ENCODE results near the gene CGN. TPM values are rescaled to one million over a fixed set of nuclear protein-coding genes. Genes with fewer than 3 reads are reported as not detected.

The CGN gene
- total RNA-seq, 1 donor from 2014 or later = 128 TPM

DNA sequence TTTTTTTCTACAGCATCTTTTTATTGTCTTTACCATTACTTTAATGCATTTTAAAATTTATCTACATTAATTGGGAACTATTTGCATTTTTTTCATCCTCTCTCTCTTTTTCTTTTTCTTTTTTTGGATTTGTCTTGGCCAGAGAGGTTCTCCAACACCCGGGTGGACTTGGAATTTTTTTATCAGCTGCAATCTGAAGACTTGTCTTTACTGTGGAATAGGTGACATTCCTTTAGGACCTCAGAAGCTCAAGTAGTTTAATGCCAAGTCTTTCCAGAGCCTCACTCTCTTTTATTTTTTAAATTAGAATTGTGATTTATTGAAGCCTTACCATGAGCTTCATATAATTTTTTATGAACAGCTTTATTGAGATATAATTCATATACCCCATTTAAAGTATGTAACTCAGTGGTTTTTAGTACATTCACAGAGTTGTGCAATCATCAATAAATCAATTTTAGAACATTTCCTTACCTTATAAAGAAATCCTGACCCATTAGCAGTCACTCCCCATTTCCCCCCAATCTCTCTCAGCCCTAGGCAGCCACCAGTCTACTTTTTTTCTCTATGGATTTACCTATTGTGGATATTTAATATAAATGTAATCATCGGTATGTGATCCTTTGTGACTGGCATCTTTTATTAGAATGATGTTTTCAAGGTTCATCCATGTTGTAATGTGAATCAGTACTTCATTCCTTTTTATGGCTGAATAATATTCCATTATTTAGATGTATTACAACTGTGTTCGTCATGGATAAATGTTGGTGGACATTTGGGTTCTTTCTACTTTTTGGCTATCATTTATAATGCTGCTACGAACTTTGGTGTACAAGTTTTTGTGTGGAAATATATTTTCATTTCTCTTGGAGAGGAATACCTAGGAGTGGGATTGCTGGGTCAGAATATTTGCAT lies 35.1 kb downstream of the CGN start:
- Mint-ChIP-seq H3K27me3 (no peaks in the 10 kb centered on the region), H3K36me3 (ENCODE audit: insufficient read depth) (peaks cover 14% of the 10 kb centered on the region), H3K4me3 (ENCODE audit: low read depth) (no peak overlapping the region), H3K9me3 (ENCODE audit: low read depth) (no peaks in the 10 kb centered on the region), H3K27ac (peak overlapping the region; percentile 93), H3K4me1 (ENCODE audit: low read depth) (peaks cover 43% of the 10 kb centered on the region)
- TF ChIP-seq, protein P1, sequence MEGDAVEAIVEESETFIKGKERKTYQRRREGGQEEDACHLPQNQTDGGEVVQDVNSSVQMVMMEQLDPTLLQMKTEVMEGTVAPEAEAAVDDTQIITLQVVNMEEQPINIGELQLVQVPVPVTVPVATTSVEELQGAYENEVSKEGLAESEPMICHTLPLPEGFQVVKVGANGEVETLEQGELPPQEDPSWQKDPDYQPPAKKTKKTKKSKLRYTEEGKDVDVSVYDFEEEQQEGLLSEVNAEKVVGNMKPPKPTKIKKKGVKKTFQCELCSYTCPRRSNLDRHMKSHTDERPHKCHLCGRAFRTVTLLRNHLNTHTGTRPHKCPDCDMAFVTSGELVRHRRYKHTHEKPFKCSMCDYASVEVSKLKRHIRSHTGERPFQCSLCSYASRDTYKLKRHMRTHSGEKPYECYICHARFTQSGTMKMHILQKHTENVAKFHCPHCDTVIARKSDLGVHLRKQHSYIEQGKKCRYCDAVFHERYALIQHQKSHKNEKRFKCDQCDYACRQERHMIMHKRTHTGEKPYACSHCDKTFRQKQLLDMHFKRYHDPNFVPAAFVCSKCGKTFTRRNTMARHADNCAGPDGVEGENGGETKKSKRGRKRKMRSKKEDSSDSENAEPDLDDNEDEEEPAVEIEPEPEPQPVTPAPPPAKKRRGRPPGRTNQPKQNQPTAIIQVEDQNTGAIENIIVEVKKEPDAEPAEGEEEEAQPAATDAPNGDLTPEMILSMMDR (IDR thresholded peaks at IDR 0.05; ENCODE audit: unreplicated experiment) = no peak
- no peak for DNase-seq (ENCODE audit: low spot score, unreplicated experiment)

DNA sequence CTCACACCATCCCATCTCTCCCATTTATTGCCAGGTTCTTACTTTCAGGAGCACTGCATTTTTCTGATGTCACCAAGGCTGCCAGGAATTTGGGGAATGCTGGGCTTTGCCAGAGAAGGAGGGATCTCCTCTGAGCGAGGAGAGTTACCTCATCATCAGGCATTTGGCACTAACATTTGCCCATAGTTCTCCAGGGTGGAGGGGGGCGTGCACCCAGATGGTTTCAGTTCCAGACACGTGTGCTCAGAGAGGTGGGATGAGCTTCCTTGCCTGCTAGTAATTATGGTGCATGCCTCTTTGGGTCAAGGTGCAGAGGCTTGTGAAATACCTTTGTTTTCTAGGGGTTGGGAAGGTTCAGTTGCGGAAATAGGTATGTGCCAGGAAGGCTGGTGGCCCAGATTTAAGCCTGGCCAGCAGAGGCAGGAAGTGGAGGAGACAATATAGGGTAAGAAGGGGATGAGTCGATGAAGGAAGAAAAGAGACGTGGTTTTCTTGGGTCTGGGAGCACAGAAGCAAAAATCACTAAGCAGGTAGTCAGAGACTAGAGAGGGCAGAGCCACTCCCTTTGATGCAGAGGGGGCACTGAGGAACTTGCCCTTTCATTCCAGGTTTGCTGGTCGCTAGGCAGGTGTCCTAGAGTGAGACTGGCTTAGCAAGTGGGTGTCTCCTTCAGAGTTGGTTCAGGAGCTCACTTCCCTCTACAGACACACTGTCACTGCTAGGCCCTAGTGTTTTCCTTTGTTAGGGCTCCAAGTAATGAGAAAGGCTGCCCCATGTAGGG lies 36.1 kb downstream of the CGN start:
- Mint-ChIP-seq H3K27ac (peak overlapping the region; percentile 93), H3K36me3 (ENCODE audit: insufficient read depth) (peaks cover 14% of the 10 kb centered on the region), H3K4me3 (ENCODE audit: low read depth) (peak overlapping the region; percentile 13), H3K27me3 (no peaks in the 10 kb centered on the region), H3K4me1 (ENCODE audit: low read depth) (peaks cover 36% of the 10 kb centered on the region), H3K9me3 (ENCODE audit: low read depth) (no peaks in the 10 kb centered on the region)
- TF ChIP-seq, protein P1 (IDR thresholded peaks at IDR 0.05; ENCODE audit: unreplicated experiment) = no peak
- no peak for DNase-seq (ENCODE audit: low spot score, unreplicated experiment)

DNA sequence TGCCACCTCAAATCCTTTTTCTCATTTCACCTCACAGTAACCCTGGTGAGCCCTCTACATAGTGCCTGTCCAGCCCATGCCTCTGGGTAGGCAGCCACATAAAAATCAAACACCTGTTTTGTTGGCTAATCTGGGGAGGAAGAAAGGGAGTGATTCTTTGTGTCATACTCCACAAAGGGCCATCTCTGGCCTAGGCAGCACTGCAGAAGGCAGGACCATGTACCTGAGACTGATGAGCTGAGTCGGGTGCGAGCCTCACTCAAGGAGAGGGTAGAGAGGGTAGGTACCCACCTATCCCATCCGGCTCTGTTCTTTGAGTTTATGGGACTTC lies 36.7 kb downstream of the CGN start:
- TF ChIP-seq, protein P1 (IDR thresholded peaks at IDR 0.05; ENCODE audit: unreplicated experiment) = no peak
- no peak overlapping the region for H3K4me3 Mint-ChIP-seq (ENCODE audit: low read depth)
- H3K27ac Mint-ChIP-seq = peak overlapping the region; percentile 93
- H3K36me3 Mint-ChIP-seq (ENCODE audit: insufficient read depth) = peaks cover 14% of the 10 kb centered on the region
- no peaks in the 10 kb centered on the region for H3K9me3 Mint-ChIP-seq (ENCODE audit: low read depth)
- no peaks in the 10 kb centered on the region for H3K27me3 Mint-ChIP-seq
- DNase-seq (ENCODE audit: low spot score, unreplicated experiment) = no peak
- peaks cover 31% of the 10 kb centered on the region for H3K4me1 Mint-ChIP-seq (ENCODE audit: low read depth)

DNA sequence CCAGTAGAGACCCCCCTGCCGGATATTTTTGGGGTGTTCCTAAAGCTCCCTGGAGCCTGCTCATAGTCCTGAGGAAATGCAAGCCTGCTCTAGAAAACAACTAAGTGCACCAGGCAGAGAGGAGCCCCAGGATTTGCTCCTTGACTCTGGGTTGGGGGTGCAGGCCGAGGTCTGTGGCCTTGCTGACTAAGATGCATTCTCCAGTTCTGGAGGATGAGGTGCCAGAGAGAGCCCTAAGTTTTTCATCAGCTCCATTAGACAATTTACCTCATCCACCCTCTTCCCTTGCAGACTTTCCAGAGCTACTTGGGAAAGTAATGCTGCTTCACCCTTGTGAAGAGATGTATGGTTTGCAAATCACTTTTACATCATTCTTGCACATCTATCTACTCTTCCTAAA lies 38.0 kb downstream of the CGN start:
- H3K36me3 Mint-ChIP-seq (ENCODE audit: insufficient read depth) = peaks cover 14% of the 10 kb centered on the region

DNA sequence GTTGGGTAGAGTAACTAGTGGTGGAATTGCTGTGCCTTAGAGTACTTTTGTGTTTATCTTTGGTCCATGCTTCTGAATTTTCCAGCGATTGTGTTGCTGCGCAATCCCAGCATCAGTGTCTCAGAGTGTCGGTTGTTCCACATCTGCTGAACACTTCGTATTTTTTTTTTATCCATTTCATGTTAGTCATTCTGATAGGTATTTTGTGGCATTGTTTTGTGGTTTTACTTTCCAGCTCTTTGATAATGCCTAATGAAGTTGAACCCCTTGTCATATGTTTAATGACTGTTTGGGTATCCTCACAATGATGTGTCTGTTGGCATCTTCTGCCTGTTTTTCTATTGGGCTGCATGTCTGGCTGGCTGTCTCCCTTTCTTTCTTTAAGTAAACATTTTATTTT lies 42.5 kb downstream of the CGN start:
- TF ChIP-seq, protein P1 (IDR thresholded peaks at IDR 0.05; ENCODE audit: unreplicated experiment) = no peak
- Mint-ChIP-seq H3K27ac (peak overlapping the region; percentile 67), H3K4me3 (ENCODE audit: low read depth) (no peak overlapping the region), H3K9me3 (ENCODE audit: low read depth) (no peaks in the 10 kb centered on the region), H3K27me3 (no peaks in the 10 kb centered on the region), H3K36me3 (ENCODE audit: insufficient read depth) (peaks cover 3% of the 10 kb centered on the region), H3K4me1 (ENCODE audit: low read depth) (peaks cover 14% of the 10 kb centered on the region)
- no peak for DNase-seq (ENCODE audit: low spot score, unreplicated experiment)

More for the DNA sequence above, 38.0 kb downstream of the CGN start:
- TF ChIP-seq, protein P1 (IDR thresholded peaks at IDR 0.05; ENCODE audit: unreplicated experiment) = no peak
- DNase-seq (ENCODE audit: low spot score, unreplicated experiment) = no peak
- Mint-ChIP-seq H3K9me3 (ENCODE audit: low read depth) (no peaks in the 10 kb centered on the region), H3K27me3 (no peaks in the 10 kb centered on the region), H3K27ac (peak overlapping the region; percentile 86), H3K4me3 (ENCODE audit: low read depth) (no peak overlapping the region), H3K4me1 (ENCODE audit: low read depth) (peaks cover 29% of the 10 kb centered on the region)
